Sigmoid colon (tissue), 4 donors: ENCODE results near the gene ACO2.

Source experiments
- EP300 ChIP-seq, 4 donors: sonication (generic); formaldehyde crosslinking; IDR thresholded peaks; one replicate each; pipeline ENCODE4 v1.6.1; 2017; ENCODE audit warnings: antibody characterized with exemption in 4 of 4
- POLR2A ChIP-seq, 2 donors: fragments of 450-650 bp; IDR thresholded peaks; one replicate each; pipeline ENCODE4 v1.6.1; 2016; ENCODE audit warnings: antibody characterized with exemption in 2 of 2, mild to moderate bottlenecking in 2 of 2, moderate library complexity in 2 of 2
- POLR2AphosphoS5 ChIP-seq, 4 donors: sonication (generic); formaldehyde crosslinking; IDR thresholded peaks; one replicate each; pipeline ENCODE4 v1.6.1; 2017; ENCODE audit warnings: antibody characterized with exemption in 4 of 4
- TF ChIP-seq, protein P1 (sequence below), 4 experiments: fragments of 450-650 bp in 3 of 4; fragments of 200-600 bp in 1 of 4; IDR thresholded peaks; one replicate each; pipeline ENCODE4 v1.5.1; 2016 to 2019; ENCODE audit warnings: antibody characterized with exemption in 4 of 4, mild to moderate bottlenecking in 3 of 4, moderate library complexity in 2 of 4

DNA sequence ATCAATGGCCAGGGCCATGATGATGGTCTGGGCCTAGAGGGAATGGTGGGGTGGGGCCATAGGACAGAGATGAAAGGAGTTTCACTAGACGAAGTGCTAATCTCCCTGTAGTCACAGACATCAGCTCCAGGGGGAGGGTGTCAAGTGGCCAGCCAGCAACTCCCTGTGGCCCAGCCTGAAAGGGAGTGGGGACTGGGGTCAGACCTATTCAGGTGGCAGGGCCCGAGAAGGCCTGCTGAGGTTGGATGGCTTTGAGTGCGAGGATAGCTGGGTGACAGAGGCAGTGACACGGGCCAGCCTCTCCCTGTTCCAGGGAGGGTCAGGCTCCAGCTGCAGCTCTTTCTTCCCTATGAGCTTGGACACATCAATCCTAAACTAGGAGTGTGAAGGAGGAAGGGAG lies 33.4 kb upstream of the ACO2 start:
- TF ChIP-seq POLR2AphosphoS5 (IDR thresholded peaks at IDR 0.05) (peak in 1 of 4 donors; percentile 25), EP300 (IDR thresholded peaks at IDR 0.05) (no peak), POLR2A (IDR thresholded peaks at IDR 0.05) (no peak)
- TF ChIP-seq, protein P1, sequence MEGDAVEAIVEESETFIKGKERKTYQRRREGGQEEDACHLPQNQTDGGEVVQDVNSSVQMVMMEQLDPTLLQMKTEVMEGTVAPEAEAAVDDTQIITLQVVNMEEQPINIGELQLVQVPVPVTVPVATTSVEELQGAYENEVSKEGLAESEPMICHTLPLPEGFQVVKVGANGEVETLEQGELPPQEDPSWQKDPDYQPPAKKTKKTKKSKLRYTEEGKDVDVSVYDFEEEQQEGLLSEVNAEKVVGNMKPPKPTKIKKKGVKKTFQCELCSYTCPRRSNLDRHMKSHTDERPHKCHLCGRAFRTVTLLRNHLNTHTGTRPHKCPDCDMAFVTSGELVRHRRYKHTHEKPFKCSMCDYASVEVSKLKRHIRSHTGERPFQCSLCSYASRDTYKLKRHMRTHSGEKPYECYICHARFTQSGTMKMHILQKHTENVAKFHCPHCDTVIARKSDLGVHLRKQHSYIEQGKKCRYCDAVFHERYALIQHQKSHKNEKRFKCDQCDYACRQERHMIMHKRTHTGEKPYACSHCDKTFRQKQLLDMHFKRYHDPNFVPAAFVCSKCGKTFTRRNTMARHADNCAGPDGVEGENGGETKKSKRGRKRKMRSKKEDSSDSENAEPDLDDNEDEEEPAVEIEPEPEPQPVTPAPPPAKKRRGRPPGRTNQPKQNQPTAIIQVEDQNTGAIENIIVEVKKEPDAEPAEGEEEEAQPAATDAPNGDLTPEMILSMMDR (IDR thresholded peaks at IDR 0.05) = no peak
